ENCODE results near the gene SNX32. TPM values are rescaled to one million over a fixed set of nuclear protein-coding genes. Genes with fewer than 3 reads are reported as not detected.
"Not testable (repeated sequence)": the region's sequence is repeated elsewhere in the genome, so short reads cannot be mapped to it uniquely, and the experiment has no call there.

The SNX32 gene
- total RNA-seq, 4 donors from 2014 or later = 0.21 to 0.99 (median 0.67) TPM

DNA sequence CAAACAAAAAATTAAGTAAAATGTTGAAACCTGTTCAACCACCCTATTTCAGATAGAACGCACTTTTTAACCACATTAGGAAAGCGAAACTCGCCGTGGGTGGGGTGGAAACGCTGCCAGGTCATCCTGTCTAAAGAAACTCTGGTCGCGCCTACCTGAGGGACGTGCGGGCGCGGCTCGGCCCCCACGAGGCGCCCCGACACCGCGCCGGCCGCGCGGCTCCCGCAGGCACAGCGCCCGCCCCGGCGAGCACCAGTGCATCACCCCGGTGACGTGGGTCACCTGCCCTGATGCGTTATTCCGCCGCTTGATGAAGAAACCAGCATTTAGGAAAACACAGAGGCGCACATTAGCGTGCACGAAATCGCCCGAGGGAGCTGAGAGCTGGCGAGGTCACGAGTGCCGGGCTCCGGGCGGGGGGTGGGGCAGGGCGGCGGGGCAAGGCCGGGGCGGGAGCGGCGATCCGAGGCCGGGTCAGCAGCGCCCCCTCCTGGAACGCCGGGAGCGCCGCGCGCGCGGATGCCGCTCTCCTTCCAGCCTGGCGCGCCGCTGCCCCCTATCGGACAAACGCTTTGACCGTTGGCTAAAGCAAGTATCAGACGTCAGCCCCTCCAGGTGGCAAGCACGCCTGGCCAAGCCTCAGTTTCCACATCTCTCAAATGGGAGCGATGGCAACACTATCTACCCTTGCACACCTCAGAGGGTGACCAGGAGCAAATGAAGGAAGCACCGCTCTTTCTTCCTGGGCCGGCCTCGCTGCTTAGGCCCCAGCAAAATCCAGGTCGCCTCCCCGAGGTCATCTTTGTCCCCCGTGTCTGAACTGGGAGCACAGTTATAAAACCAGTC lies 15.7 kb upstream of the SNX32 start:
- TF ChIP-seq POLR2A (IDR thresholded peaks at IDR 0.05) = no peak
- TF ChIP-seq, protein P1, sequence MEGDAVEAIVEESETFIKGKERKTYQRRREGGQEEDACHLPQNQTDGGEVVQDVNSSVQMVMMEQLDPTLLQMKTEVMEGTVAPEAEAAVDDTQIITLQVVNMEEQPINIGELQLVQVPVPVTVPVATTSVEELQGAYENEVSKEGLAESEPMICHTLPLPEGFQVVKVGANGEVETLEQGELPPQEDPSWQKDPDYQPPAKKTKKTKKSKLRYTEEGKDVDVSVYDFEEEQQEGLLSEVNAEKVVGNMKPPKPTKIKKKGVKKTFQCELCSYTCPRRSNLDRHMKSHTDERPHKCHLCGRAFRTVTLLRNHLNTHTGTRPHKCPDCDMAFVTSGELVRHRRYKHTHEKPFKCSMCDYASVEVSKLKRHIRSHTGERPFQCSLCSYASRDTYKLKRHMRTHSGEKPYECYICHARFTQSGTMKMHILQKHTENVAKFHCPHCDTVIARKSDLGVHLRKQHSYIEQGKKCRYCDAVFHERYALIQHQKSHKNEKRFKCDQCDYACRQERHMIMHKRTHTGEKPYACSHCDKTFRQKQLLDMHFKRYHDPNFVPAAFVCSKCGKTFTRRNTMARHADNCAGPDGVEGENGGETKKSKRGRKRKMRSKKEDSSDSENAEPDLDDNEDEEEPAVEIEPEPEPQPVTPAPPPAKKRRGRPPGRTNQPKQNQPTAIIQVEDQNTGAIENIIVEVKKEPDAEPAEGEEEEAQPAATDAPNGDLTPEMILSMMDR (IDR thresholded peaks at IDR 0.05) = peak in 2 of 3 donors; percentile 62 to 97
- H3K4me3 ChIP-seq (ENCODE audit: low read depth, poor library complexity, severe bottlenecking) = peak overlapping the region; percentile 52
- intact Hi-C loops (cut with DNase I; ENCODE audit: low total_unique reads) = loop anchor here (5.0 kb wide), 1 partner anchor 111 kb away; no protein-coding TSS in a partner anchor
- DNase-seq (ENCODE audit: low spot score in 2 of 2) = peak; percentile 90 to 99
- 6 to 8% methylated on average over 47 to 71 of the region's 74 CpGs for WGBS, 2 donors

DNA sequence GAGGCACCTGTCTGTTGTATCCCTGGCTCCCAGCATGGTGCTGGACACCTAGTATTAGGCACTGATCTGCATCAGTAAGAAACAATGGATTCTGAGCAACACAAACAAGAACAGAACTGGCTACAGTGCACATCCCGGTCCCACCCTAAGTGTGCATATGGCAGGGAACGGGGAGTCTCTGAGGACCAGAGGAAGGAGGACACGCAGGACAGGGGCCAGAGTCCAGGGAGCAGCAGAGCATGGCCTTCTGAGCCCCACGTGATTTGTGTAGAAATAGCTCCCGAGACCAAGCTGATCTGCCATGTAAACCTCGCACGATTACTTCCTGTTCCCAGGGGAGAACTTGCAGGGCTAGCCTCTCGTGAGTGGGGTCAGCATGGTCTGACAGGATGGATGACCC lies 12.7 kb upstream of the SNX32 start:
- 64 to 82% methylated on average over 8 of the region's 8 CpGs for WGBS, 2 donors
- H3K4me3 ChIP-seq (ENCODE audit: low read depth, poor library complexity, severe bottlenecking) = no peak overlapping the region
- intact Hi-C loops (cut with DNase I; ENCODE audit: low total_unique reads) = loop anchor here (10.0 kb wide), 1 partner anchor 46 kb away; no protein-coding TSS in a partner anchor
- DNase-seq (ENCODE audit: low spot score in 2 of 2) = no peak
- TF ChIP-seq POLR2A (IDR thresholded peaks at IDR 0.05) = no peak
- TF ChIP-seq, protein P1 (IDR thresholded peaks at IDR 0.05) = no peak

DNA sequence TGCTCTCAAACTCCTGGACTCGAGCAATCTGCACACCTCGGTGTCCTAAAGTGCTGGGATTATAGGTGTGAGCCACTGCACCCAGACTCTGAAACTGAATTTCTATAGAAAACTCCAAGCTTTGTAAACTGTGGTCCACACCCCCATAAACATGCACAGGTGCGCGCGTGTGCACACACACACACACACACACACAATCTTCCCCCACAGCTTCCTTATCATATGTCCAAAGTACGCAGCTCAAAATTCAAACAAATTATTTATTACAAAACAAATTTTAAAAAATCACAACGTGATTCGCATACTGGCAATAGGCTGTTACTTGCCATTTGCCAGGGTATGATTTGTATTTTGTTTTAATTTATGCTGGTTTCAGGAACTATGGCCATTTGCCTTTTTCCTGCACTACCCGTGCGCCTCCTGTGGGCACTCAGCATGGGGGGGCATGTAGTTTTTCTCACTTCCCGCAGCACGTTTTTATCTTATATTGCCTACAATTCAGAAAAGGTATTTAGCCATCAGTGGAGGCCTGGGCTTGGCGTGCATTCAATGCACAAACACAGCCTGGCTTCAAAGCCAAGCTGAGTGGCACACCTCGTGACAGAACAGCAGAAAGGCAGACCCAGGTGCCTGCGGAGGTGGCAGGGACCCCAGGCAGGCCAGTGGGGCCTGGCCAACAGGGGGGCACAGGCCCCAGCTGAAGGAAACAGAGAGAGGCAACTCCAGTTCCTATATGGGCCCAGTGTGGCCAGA lies 10.8 kb upstream of the SNX32 start:
- no peak for DNase-seq (ENCODE audit: low spot score in 2 of 2)

DNA sequence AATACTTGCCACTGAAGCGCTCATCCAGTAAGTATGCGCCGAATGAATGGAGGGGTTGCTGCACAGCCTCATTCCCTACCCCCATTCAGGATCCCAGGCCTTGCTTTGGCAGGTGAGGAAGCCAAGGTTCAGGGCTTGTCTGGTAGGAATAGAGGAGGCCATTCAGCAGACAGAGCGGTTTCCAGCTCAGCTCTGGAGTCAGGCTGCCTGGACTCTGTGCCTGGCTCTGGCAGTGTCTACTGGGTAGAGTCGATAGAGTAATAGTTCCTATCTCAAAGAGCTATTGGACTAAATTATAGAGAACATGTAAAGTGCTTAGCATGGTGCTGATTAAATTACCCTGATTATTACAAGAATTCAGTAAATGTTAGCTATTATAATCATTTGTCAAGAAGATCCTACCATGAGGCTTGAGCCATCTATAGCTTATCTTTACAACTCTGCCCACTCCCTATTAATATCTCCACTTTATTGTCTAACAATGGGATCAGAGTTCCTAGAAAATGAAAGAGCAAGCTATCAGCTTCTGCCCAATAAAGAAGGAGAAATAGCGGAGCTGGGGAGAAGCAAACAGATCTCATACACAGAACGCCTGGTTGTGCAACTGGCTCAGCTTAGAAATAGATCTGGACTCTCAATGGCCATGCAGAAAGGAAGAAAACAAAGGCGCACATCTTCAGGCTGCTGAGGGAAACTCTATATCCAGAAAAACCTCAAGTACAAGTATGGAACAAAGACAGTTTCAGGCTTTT lies 6.6 kb upstream of the SNX32 start:
- TF ChIP-seq, protein P1 (IDR thresholded peaks at IDR 0.05) = no peak
- no peak for TF ChIP-seq POLR2A (IDR thresholded peaks at IDR 0.05)

More for the DNA sequence above, 10.8 kb upstream of the SNX32 start:
- intact Hi-C loops (cut with DNase I; ENCODE audit: low total_unique reads) = loop anchor here (10.0 kb wide), 1 partner anchor 48 kb away; no protein-coding TSS in a partner anchor
- no peak for TF ChIP-seq POLR2A (IDR thresholded peaks at IDR 0.05)
- TF ChIP-seq, protein P1 (IDR thresholded peaks at IDR 0.05) = no peak
- WGBS, 2 donors = 78 to 87% methylated on average over 15 of the region's 15 CpGs
- H3K4me3 ChIP-seq (ENCODE audit: low read depth, poor library complexity, severe bottlenecking) = no peak overlapping the region

DNA sequence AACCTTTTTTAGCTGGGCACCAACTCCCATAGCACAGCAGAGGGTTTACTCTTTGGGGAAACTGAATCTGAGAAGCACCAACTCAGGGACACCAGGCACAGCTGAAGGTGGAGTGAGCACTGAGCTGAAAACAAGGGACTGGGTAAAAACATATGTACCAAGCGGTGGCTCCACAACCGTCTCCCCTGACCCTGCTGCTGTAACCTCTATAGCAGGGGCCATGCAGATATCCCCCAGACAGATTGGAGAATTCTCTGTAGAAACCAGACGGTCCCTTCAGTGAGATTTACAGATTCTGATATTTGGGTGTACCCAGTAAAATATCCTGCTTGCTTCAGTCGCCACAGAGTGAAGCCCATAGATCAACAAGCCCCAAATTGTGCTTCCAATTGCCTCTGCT lies 4.3 kb upstream of the SNX32 start:
- no peak overlapping the region for H3K4me3 ChIP-seq (ENCODE audit: low read depth, poor library complexity, severe bottlenecking)
- TF ChIP-seq POLR2A (IDR thresholded peaks at IDR 0.05) = no peak
- TF ChIP-seq, protein P1 (IDR thresholded peaks at IDR 0.05) = no peak
- 71 to 78% methylated on average over 4 of the region's 4 CpGs for WGBS, 2 donors
- intact Hi-C loops (cut with DNase I; ENCODE audit: low total_unique reads) = loop anchor here (10.0 kb wide), 1 partner anchor 55 kb away; no protein-coding TSS in a partner anchor
- no peak for DNase-seq (ENCODE audit: low spot score in 2 of 2)

More for the DNA sequence above, 6.6 kb upstream of the SNX32 start:
- 87 to 88% methylated on average over 8 of the region's 8 CpGs for WGBS, 2 donors
- intact Hi-C loops (cut with DNase I; ENCODE audit: low total_unique reads) = loop anchor here (10.0 kb wide), 1 partner anchor 52 kb away; no protein-coding TSS in a partner anchor
- no peak for DNase-seq (ENCODE audit: low spot score in 2 of 2)
- H3K4me3 ChIP-seq (ENCODE audit: low read depth, poor library complexity, severe bottlenecking) = no peak overlapping the region

DNA sequence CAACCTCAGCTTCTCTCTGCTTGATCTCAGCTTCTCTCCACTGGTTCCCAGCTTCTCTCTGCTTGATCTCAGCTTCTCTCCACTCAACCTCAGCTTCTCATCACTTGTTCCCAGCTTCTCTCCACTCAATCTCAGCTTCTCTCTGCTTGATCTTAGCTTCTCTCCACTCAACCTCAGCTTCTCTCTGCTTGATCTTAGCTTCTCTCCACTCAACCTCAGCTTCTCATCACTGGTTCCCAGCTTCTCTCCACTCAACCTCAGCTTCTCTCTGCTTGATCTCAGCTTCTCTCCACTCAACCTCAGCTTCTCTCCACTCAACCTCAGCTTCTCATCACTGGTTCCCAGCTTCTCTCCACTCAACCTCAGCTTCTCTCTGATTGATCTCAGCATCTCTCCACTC lies 1.5 kb upstream of the SNX32 start:
- DNase-seq (ENCODE audit: low spot score in 2 of 2); intact Hi-C loops (cut with DNase I; ENCODE audit: low total_unique reads); H3K4me3 ChIP-seq (ENCODE audit: low read depth, poor library complexity, severe bottlenecking): not testable (repeated sequence)

Measured in lower leg skin (tissue), 4 donors.